Measurements from ENCODE around the gene TMEM132C.

Gene TMEM132C

GRCh38 chr12:128637642-128638606, 371.0 kb downstream of the TMEM132C start:
- DNase-seq (ENCODE audit: extremely low spot score, insufficient read length, low read depth) (no peak), FAIRE-seq (no peak)

GRCh38 chr12:128639089-128639488, 372.1 kb downstream of the TMEM132C start:
- no peak for DNase-seq (ENCODE audit: extremely low spot score, insufficient read length, low read depth)
- FAIRE-seq: peak; percentile 42

- FAIRE-seq (no peak), DNase-seq (ENCODE audit: extremely low spot score, insufficient read length, low read depth) (no peak)
Measured at GRCh38 chr12:128643155-128643554, 376.2 kb downstream of the TMEM132C start.

- FAIRE-seq (peak; percentile 56), DNase-seq (ENCODE audit: extremely low spot score, insufficient read length, low read depth) (peak; percentile 30)
Measured at GRCh38 chr12:128644664-128645296, 377.8 kb downstream of the TMEM132C start.

GRCh38 chr12:128649902-128650301, 382.9 kb downstream of the TMEM132C start:
- FAIRE-seq: no peak

GRCh38 chr12:128652136-128652751, 385.3 kb downstream of the TMEM132C start:
- FAIRE-seq (no peak), DNase-seq (ENCODE audit: extremely low spot score, insufficient read length, low read depth) (no peak)

More at GRCh38 chr12:128649902-128650301, 382.9 kb downstream of the TMEM132C start:
- DNase-seq (ENCODE audit: extremely low spot score, insufficient read length, low read depth): no peak

- DNase-seq (ENCODE audit: extremely low spot score, insufficient read length, low read depth) (no peak), FAIRE-seq (no peak)
Measured at GRCh38 chr12:128654468-128654867, 387.5 kb downstream of the TMEM132C start.

- no peak for DNase-seq (ENCODE audit: extremely low spot score, insufficient read length, low read depth)
- FAIRE-seq: no peak
Measured at GRCh38 chr12:128657378-128657777, 390.4 kb downstream of the TMEM132C start.

GRCh38 chr12:128660532-128661225, 393.7 kb downstream of the TMEM132C start:
- DNase-seq (ENCODE audit: extremely low spot score, insufficient read length, low read depth) (no peak), FAIRE-seq (no peak)

GRCh38 chr12:128661226-128661569, 394.2 kb downstream of the TMEM132C start:
- DNase-seq (ENCODE audit: extremely low spot score, insufficient read length, low read depth) (no peak), FAIRE-seq (no peak)

GRCh38 chr12:128662101-128662500, 395.1 kb downstream of the TMEM132C start:
- no peak for DNase-seq (ENCODE audit: extremely low spot score, insufficient read length, low read depth)
- no peak for FAIRE-seq

- DNase-seq (ENCODE audit: extremely low spot score, insufficient read length, low read depth): no peak
- no peak for FAIRE-seq
Measured at GRCh38 chr12:128664501-128664900, 397.5 kb downstream of the TMEM132C start.

- FAIRE-seq: no peak
- DNase-seq (ENCODE audit: extremely low spot score, insufficient read length, low read depth): no peak
Measured at GRCh38 chr12:128667193-128667592, 400.2 kb downstream of the TMEM132C start.

GRCh38 chr12:128671528-128672042, 404.6 kb downstream of the TMEM132C start:
- DNase-seq (ENCODE audit: extremely low spot score, insufficient read length, low read depth) (no peak), FAIRE-seq (no peak)

GRCh38 chr12:128672428-128672827, 405.5 kb downstream of the TMEM132C start:
- FAIRE-seq (no peak), DNase-seq (ENCODE audit: extremely low spot score, insufficient read length, low read depth) (no peak)

GRCh38 chr12:128672893-128673292, 405.9 kb downstream of the TMEM132C start:
- FAIRE-seq (no peak), DNase-seq (ENCODE audit: extremely low spot score, insufficient read length, low read depth) (no peak)

GRCh38 chr12:128675576-128675975, 408.6 kb downstream of the TMEM132C start:
- FAIRE-seq: no peak
- no peak for DNase-seq (ENCODE audit: extremely low spot score, insufficient read length, low read depth)

- FAIRE-seq (no peak), DNase-seq (ENCODE audit: extremely low spot score, insufficient read length, low read depth) (no peak)
Measured at GRCh38 chr12:128680555-128680954, 413.6 kb downstream of the TMEM132C start.

GRCh38 chr12:128682548-128683275, 415.7 kb downstream of the TMEM132C start:
- DNase-seq (ENCODE audit: extremely low spot score, insufficient read length, low read depth): no peak
- FAIRE-seq: no peak
